ENCODE data around the gene MAP4. TPM values are rescaled to one million over a fixed set of nuclear protein-coding genes. Genes with fewer than 3 reads are reported as not detected.

The MAP4 gene
- total RNA-seq, 1 donor from 2014 or later, result 152 TPM

DNA sequence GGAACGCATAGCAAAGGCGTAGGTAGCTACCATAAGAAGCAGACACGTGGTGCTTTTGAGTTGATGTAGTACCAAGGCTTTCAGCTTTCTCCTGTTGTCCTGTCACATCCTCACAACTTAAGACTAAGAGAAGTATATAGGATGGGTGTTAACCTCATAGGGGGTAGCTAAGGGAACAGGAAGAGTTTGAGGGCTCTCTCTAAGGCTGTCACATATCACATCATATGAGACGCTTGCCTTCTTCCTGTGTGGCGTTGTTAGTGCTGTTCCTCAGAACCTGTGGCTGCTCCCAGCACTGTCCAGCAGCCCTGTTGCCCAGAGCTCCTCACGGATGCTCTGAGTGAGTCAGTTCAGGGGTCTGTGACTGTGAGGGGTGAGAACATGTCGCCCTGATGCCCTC, 198.6 kb downstream of the MAP4 start:
- Mint-ChIP-seq H3K27ac (no peak overlapping the region), H3K36me3 (ENCODE audit: low read depth) (peaks cover 49% of the 10 kb centered on the region), H3K4me1 (peaks cover 3% of the 10 kb centered on the region), H3K27me3 (no peaks in the 10 kb centered on the region), H3K9me3 (peaks cover 2% of the 10 kb centered on the region), H3K4me3 (no peak overlapping the region)
- no peak for DNase-seq
- intact Hi-C loops (cut with micrococcal nuclease), result no loop called here
- TF ChIP-seq, protein P1, sequence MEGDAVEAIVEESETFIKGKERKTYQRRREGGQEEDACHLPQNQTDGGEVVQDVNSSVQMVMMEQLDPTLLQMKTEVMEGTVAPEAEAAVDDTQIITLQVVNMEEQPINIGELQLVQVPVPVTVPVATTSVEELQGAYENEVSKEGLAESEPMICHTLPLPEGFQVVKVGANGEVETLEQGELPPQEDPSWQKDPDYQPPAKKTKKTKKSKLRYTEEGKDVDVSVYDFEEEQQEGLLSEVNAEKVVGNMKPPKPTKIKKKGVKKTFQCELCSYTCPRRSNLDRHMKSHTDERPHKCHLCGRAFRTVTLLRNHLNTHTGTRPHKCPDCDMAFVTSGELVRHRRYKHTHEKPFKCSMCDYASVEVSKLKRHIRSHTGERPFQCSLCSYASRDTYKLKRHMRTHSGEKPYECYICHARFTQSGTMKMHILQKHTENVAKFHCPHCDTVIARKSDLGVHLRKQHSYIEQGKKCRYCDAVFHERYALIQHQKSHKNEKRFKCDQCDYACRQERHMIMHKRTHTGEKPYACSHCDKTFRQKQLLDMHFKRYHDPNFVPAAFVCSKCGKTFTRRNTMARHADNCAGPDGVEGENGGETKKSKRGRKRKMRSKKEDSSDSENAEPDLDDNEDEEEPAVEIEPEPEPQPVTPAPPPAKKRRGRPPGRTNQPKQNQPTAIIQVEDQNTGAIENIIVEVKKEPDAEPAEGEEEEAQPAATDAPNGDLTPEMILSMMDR (IDR thresholded peaks at IDR 0.05), result no peak
- ATAC-seq (ENCODE audit: low read depth), result no peak
- CTCF ChIA-PET, result interaction anchor here (1.2 kb wide), 1 partner anchor 296 kb away, joined by 3 read pairs; no protein-coding TSS in a partner anchor
- POLR2A ChIA-PET, result no interaction called here

DNA sequence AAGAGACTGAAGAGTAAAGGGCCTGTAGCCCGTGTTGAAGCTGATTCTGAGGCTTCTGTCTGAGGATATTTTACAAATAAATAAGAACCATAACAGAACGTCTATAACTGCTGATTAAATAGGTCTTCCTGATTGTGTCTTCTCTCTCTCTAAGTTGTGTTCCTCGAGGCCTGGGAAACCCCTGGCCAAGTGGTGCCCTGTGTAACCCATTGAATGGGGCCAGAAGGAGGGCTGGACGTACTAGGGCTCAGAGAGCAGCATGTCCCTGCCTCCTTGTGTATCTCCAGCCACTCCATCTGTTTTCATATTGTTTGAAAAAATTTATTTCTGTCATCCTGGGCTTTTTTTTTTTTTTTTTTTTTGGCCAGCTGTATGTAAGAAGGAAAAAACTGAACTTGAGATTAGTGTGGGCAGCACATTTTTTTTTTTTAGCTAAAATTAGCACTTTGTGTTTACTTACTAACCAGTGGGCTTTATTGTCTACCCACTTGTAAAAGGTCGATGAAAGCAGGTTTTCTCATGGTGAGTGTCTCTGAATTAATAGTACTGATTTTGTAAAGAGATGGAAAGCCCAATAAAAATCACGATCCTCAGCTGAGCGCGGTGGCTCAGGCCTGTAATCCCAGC, 202.6 kb downstream of the MAP4 start:
- ATAC-seq (ENCODE audit: low read depth), result no peak
- no peak overlapping the region for H3K27ac Mint-ChIP-seq
- H3K27me3 Mint-ChIP-seq, result no peaks in the 10 kb centered on the region
- H3K36me3 Mint-ChIP-seq (ENCODE audit: low read depth), result peaks cover 53% of the 10 kb centered on the region
- ChIA-PET POLR2A (interaction anchor here (0.6 kb wide), 1 partner anchor 117 kb away, joined by 7 read pairs; no protein-coding TSS in a partner anchor), CTCF (no interaction called here)
- H3K4me1 Mint-ChIP-seq, result no peaks in the 10 kb centered on the region
- H3K9me3 Mint-ChIP-seq, result no peaks in the 10 kb centered on the region
- TF ChIP-seq, protein P1 (IDR thresholded peaks at IDR 0.05), result no peak
- intact Hi-C loops (cut with micrococcal nuclease), result no loop called here
- no peak overlapping the region for H3K4me3 Mint-ChIP-seq
- DNase-seq, result no peak

DNA sequence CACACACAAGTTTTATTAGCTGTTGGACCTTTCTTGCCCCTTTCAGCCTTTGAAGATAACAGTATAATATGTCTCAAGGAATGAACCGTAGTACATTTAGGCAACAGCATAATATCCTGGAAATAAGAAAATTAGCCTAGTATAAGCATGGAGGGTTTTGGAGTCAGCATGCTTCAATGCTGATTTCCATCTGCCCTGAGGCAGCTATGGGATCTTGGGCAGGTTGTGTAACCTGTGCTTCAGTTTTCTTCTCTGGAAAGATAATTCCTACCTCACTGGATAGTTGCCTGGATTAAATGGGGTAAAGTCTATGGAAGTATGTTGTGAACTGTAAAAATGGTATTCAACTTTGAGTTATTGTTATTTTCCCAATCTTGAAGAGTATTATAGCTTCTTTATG, 211.6 kb downstream of the MAP4 start:
- ATAC-seq (ENCODE audit: low read depth), result no peak
- Mint-ChIP-seq H3K36me3 (ENCODE audit: low read depth) (peaks cover 17% of the 10 kb centered on the region), H3K27me3 (no peaks in the 10 kb centered on the region), H3K27ac (peak overlapping the region; percentile 92), H3K4me1 (peaks cover 20% of the 10 kb centered on the region), H3K9me3 (no peaks in the 10 kb centered on the region), H3K4me3 (peak overlapping the region; percentile 46)
- TF ChIP-seq, protein P1 (IDR thresholded peaks at IDR 0.05), result no peak
- DNase-seq, result no peak
- intact Hi-C loops (cut with micrococcal nuclease), result no loop called here
- ChIA-PET POLR2A (no interaction called here), CTCF (no interaction called here)

DNA sequence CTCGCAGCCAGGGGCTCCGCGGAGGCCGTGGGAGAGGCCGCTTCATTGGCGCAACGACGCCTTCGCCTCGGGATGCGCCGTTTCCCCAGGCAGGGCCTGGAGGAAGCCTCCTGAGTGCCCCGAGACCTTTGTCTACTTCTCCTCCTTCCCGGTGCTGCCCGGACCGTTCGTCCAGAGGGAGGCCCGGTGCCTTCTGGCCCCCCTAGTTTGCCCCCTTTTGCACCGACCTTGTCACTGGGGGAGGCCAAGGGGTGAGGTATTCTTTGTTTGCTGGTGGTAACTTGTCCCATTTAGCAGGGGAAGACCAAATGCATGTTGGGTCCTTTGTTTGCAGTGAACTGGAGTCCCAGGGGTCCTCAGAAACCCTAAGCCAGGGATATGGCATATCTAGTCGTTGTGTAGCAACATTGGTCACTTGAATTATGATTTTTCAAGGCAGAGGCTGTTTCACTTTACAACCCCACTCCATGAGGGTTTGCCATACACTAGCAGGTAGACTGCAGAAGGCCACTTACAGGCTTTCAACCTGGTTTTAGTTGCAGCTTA, 212.7 kb downstream of the MAP4 start:
- Mint-ChIP-seq H3K36me3 (ENCODE audit: low read depth) (peaks cover 13% of the 10 kb centered on the region), H3K4me3 (peak overlapping the region; percentile 93), H3K27ac (peak overlapping the region; percentile 92), H3K4me1 (peaks cover 20% of the 10 kb centered on the region), H3K27me3 (no peaks in the 10 kb centered on the region), H3K9me3 (no peaks in the 10 kb centered on the region)
- ChIA-PET CTCF (no interaction called here), POLR2A (no interaction called here)
- intact Hi-C loops (cut with micrococcal nuclease), result loop anchor here (1.0 kb wide), 5 partner anchors 14 to 290 kb away; partner anchors contain the start of genes ELP6 and SMARCC1
- ATAC-seq (ENCODE audit: low read depth), result no peak
- TF ChIP-seq, protein P1 (IDR thresholded peaks at IDR 0.05), result no peak
- DNase-seq, result no peak

DNA sequence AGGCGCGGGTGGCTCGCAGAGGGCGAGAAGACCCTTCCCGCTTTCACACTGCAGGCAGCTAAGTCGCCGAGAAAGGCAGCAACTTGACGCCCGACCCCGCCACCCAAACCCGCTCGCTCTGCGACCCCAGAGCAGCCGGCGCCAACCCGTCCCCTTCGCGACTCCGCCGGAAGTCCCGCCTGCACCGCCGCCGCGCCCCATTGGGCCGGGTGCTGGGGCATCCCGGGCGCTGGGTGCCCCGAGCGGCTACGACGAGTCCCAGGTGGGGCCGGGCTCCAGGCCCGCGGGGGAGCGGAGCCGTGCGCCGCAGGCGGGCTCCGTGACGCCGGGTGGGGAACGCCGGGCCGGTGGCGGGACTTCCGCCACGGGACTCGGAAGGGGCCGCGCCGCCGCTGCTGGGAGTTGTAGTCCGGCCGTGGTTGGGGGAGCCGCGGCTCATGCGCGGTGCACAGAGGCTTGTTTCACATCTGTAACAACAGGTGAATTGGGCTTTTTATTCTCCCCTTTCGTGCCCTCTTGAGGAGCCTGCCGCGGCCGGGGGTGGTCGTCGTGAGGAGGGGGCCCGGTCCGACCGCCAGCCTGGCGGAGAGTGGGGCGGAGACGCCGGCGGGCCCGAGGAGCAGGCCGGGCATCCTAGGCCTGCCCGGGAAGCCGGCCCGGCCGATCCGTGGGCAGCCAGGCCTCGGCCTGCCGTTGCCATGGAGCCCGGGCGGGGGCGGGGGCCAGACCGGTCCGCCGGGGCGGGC, 213.3 kb downstream of the MAP4 start, which contains the start of gene DHX30:
DHX30 (plus strand) TSS at position 405 of the 746 bp plus-strand sequence. CDS start 7,546 bp downstream, outside the sequence.
- Mint-ChIP-seq H3K4me3 (peak within 1 kb of the TSS; percentile 93), H3K4me1 (peaks cover 20% of the 10 kb centered on the region), H3K9me3 (no peaks in the 10 kb centered on the region), H3K27ac (peak within 1 kb of the TSS; percentile 92), H3K36me3 (ENCODE audit: low read depth) (peaks cover 13% of the 10 kb centered on the region), H3K27me3 (no peaks in the 10 kb centered on the region)
- POLR2A ChIA-PET, result interaction anchor here (0.5 to 1.7 kb wide), 3 partner anchors 22 to 442 kb away, joined by 3 to 13 read pairs (median 12); no protein-coding TSS in a partner anchor
- ATAC-seq (ENCODE audit: low read depth), result peak; percentile 93
- CTCF ChIA-PET, result no interaction called here
- TF ChIP-seq, protein P1 (IDR thresholded peaks at IDR 0.05), result no peak
- intact Hi-C loops (cut with micrococcal nuclease), result loop anchor here (1.0 kb wide), 5 partner anchors 14 to 290 kb away; partner anchors contain the start of genes ELP6 and SMARCC1
- peak; percentile 87 for DNase-seq

Measured in activated B cell treated with CpG ODN at 0.5 μM for 24 hours (primary cell).